GM12801 (cell line): ENCODE data around the gene FZR1.

Experiments
- TF ChIP-seq, protein P1 (sequence below): IDR thresholded peaks from one replicate; pipeline ENCODE4 v1.5.1; 2011; ENCODE audit warnings: control low read depth; ENCODE audit not compliant: insufficient read length; ENCODE audit errors: extremely low read depth

FZR1 gene

DNA sequence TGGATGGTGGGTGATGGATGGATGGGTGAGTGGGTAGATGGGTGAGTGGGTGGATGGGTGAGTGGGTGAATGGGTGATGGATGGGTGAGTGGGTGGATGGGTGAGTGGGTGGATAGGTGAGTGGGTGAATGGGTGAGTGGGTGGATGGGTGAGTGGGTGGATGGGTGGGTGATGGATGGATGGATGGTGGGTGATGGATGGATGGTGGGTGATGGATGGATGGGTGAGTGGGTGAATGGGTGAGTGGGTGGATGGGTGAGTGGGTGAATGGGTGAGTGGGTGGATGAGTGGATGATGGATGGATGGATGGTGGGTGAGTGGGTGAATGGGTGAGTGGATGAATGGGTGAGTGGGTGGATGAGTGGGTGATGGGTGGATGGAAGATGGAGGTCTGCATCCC lies 28.6 kb upstream of the FZR1 start:
- TF ChIP-seq, protein P1, sequence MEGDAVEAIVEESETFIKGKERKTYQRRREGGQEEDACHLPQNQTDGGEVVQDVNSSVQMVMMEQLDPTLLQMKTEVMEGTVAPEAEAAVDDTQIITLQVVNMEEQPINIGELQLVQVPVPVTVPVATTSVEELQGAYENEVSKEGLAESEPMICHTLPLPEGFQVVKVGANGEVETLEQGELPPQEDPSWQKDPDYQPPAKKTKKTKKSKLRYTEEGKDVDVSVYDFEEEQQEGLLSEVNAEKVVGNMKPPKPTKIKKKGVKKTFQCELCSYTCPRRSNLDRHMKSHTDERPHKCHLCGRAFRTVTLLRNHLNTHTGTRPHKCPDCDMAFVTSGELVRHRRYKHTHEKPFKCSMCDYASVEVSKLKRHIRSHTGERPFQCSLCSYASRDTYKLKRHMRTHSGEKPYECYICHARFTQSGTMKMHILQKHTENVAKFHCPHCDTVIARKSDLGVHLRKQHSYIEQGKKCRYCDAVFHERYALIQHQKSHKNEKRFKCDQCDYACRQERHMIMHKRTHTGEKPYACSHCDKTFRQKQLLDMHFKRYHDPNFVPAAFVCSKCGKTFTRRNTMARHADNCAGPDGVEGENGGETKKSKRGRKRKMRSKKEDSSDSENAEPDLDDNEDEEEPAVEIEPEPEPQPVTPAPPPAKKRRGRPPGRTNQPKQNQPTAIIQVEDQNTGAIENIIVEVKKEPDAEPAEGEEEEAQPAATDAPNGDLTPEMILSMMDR, result no peak

DNA sequence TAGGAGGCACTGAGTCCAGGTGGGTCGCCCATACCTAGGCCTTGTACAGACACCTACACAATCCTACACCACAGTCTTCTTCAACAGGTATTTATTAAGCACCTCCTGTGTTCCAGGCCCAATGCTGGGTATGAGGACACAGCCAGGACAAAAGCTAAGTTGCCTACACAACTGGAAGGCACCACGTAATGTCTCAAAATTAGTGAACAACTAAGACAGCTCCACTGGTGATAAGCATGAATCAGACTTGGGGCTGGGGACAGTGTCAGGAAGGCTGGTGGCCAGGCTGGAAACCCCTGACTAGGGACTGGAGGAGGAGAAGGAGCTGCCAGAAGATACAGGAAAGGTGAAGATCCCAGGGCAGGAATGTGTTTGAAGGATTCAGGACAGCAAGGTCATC lies 28.2 kb upstream of the FZR1 start:
- TF ChIP-seq, protein P1, result no peak

DNA sequence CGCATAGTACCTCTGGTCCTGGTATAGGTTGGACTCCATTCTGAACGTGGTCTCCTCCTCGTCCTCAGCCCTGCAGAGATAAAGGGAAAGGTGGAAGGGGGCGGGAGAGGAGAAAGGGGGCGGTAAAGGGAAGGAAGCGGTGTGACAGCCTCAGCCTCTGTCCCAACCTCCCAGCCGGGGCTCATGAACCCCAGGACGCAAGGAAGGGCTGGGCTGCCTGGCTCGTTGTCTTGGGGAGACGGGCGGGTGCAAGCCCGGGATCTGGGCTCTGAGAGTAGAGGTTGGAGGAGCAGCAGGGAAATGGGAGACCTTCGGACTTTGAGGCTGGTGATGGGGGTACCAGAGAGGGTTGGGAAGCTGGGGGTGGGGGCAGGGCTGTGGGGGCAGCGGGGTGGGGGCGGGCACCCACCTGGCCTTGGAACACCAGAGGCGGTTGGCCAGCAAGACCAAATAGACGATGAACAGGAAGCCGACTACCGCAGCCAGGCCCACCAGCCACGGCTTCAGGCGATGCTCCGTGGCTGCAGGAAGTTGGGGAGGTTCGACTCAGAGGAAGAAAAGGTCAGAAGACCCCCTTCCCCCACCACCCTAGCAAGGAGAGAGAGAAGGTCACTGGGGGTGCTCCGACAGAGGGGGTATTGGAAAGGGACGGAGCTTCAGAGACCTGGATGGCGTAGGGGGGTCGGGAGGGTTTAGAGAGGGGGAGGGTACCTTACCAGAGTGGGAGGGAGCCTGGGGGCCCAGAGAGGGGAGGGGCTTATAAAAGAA lies 27.5 kb upstream of the FZR1 start:
- TF ChIP-seq, protein P1, result no peak

DNA sequence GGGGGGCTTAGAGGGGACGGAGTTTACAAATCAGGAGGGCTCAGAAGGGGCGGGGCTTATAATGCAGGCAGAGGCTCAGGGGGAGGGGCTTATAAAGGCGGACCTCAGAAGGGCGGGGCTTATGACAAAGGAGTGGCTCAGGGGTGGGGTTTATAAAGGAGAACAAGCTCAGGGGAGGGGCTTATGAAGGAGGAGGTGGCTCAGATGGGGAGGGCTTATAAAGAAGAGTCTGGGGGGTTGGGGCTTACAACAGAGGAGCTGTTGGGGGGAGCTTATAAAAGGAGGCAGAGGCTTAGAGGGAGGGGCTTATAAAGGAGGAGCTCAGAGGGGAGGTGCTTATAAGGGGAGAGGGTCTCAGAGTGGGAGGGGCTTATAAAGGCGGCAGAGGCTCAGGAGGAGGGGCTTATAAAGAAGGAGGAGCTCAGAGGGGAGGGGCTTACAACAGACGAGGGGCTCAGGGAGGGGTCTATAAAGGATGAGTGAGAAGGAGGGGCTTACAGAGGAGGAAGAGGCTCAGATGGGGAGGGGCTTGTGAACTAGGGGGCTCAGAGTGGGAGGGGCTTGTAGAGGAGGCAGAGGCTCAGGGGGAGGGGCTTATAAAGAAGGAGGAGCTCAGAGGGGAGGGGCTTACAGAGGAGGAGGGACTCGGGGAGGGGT lies 26.8 kb upstream of the FZR1 start:
- TF ChIP-seq, protein P1, result no peak

DNA sequence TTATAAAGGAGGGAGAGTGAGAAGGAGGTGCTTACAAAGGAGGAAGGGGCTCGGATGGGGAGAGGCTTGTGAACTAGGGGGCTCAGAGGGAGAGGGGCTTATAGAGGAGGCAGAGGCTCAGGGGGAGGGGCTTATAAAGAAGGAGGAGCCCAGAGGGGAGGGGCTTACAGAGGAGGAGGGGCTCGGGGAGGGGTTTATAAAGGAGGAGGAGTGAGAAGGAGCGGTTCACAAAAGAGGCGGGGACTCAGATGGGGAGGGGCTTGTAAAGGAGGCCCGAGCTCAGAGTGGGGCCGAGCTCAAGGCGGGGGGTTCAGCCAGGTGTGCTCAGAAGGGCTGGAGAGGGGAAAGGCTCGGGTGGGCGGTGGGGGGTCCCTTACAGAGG lies 26.3 kb upstream of the FZR1 start:
- TF ChIP-seq, protein P1, result no peak

DNA sequence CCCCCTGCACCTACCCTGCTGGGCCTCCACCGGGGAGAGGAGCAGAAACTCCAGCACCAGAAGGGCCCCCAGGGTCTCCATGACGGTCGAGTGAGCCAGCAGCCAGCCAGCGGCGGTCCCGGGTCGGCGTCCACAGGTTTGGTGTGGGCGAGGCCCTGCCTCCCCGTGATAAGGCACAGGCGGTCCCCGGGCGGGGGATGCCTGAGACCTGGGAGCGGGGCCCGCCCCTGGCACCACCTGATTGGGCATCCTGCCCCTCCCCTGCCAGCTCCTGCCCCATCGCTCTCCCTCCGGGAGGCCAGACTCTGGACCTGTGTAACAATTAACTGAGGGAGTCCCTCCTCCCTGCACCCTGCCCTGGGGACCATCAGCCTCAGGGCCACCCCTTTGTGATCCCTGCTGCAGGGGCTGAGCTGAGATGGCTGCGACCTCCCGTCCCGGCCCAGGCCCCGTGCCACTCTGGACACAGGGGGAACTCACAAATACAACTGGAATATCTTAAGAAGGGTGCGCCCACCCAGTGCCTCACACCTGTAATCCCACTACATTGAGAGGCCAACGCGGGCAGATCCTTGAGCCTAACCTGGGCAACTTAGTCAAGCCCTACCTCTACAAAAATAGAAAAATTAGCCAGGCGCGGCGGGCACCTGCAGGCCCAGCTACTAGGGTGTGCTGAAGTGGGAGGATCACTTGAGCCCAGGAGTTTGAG lies 25.6 kb upstream of the FZR1 start, which contains the start of gene SMIM24:
TSS of gene SMIM24 (minus strand) at position 143 of the 709 bp plus-strand sequence. CDS start at position 81, 62 bp downstream.
- TF ChIP-seq, protein P1, result no peak
